Measurements from ENCODE around the gene VSTM4. TPM values are rescaled to one million over a fixed set of nuclear protein-coding genes. Genes with fewer than 3 reads are reported as not detected.

Gene VSTM4
- total RNA-seq, 1 experiment from 2014 or later: 0.07 TPM

DNA sequence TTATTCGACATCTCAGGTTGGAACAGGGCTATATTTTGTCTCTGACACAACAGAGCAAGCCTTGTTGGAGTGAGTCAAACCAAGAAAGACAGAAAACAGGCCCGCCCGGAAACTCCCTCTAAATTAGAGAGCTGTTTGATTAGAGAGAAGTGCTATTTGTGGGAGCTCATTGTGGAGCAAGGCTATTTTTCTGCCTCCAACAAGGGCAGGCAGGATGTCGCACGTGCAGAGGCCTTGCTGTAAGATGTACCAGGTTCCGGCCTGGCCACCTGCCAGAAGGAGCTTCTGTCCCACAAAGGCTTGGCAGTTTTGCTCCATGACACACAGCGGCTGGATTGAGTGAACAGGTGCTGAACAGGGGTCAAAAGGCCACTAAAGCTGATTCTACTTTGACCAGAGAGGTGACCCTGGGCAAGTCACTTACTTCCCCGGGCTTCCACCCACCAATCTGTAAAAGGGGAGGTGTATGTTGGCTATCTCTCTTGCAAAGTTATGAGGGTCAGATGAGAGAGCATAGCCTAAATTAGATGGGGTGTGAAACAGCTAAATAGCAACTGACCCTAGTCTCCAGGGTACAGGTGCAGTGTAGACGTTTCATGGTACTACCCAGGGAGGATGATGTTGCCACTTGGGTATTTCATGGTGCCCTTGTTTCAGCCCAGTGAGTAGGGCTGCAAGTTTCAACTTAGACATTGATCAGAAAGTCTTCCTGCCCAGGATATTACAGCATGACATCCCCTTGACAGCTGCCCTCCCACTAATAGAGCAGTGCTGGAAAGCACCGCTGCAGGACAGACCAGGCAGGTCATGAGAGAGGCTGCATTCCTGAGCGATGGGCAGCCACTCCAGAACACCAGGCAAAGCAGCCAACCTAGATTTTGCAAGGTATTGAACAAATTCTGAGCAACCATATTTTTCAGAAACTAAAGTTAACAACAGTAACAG lies 62.0 kb downstream of the VSTM4 start:
- POLR2A ChIA-PET: no interaction called here
- CTCF ChIA-PET: no interaction called here
- intact Hi-C loops (cut with micrococcal nuclease): no loop called here
- Histone ChIP-seq H3K36me3 (ENCODE audit: control insufficient read depth in 1 of 2, insufficient read depth in 2 of 2, low read length in 2 of 2) (no peaks in the 10 kb centered on the region), H3K27me3 (ENCODE audit: insufficient read depth, low read length) (peaks cover 60% of the 10 kb centered on the region), H3K4me1 (ENCODE audit: control insufficient read depth in 1 of 2, insufficient read depth in 2 of 2, low read length in 2 of 2) (no peaks in the 10 kb centered on the region), H3K9me2 (ENCODE audit: insufficient read depth) (no peaks in the 10 kb centered on the region), H3K79me2 (ENCODE audit: insufficient read depth, low read length) (no peaks in the 10 kb centered on the region), H4K20me1 (ENCODE audit: insufficient read depth) (no peaks in the 10 kb centered on the region), H2AFZ (ENCODE audit: low read depth, low read length, poor library complexity, severe bottlenecking) (no peak overlapping the region), H3K9ac (ENCODE audit: low read length) (no peak overlapping the region), H3K4me2 (ENCODE audit: low read length) (no peak overlapping the region), H3K4me3 (replicated peaks in 1 of 2; ENCODE audit: low read depth in 1 of 2, low read length in 2 of 2) (no peak overlapping the region), H3K9me3 (ENCODE audit: control insufficient read depth in 1 of 2, insufficient read depth in 1 of 2, low read depth in 1 of 2, low read length in 2 of 2) (no peaks in the 10 kb centered on the region), H3K27ac (ENCODE audit: low read depth, low read length) (no peak overlapping the region)
- TF ChIP-seq SRF (IDR thresholded peaks at IDR 0.05; ENCODE audit: low read depth) (no peak), SIN3A (IDR thresholded peaks at IDR 0.05; ENCODE audit: low read depth) (no peak), CBX3 (IDR thresholded peaks at IDR 0.05; ENCODE audit: low read depth) (no peak), CEBPB (IDR thresholded peaks at IDR 0.05; ENCODE audit: low read depth) (no peak), JUND (IDR thresholded peaks at IDR 0.05) (no peak), ZNF274 (IDR thresholded peaks at IDR 0.05; ENCODE audit: low read depth, low read length) (no peak)
- TF ChIP-seq, protein P1, sequence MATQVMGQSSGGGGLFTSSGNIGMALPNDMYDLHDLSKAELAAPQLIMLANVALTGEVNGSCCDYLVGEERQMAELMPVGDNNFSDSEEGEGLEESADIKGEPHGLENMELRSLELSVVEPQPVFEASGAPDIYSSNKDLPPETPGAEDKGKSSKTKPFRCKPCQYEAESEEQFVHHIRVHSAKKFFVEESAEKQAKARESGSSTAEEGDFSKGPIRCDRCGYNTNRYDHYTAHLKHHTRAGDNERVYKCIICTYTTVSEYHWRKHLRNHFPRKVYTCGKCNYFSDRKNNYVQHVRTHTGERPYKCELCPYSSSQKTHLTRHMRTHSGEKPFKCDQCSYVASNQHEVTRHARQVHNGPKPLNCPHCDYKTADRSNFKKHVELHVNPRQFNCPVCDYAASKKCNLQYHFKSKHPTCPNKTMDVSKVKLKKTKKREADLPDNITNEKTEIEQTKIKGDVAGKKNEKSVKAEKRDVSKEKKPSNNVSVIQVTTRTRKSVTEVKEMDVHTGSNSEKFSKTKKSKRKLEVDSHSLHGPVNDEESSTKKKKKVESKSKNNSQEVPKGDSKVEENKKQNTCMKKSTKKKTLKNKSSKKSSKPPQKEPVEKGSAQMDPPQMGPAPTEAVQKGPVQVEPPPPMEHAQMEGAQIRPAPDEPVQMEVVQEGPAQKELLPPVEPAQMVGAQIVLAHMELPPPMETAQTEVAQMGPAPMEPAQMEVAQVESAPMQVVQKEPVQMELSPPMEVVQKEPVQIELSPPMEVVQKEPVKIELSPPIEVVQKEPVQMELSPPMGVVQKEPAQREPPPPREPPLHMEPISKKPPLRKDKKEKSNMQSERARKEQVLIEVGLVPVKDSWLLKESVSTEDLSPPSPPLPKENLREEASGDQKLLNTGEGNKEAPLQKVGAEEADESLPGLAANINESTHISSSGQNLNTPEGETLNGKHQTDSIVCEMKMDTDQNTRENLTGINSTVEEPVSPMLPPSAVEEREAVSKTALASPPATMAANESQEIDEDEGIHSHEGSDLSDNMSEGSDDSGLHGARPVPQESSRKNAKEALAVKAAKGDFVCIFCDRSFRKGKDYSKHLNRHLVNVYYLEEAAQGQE (IDR thresholded peaks at IDR 0.05; ENCODE audit: low read depth): no peak
- TF ChIP-seq, protein P2, sequence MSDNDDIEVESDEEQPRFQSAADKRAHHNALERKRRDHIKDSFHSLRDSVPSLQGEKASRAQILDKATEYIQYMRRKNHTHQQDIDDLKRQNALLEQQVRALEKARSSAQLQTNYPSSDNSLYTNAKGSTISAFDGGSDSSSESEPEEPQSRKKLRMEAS (IDR thresholded peaks at IDR 0.05): no peak
- RAD21 ChIA-PET (ENCODE audit: low non-redundant PET in 1 of 2, low total read pairs in 2 of 2, uncharacterized antibody in 2 of 2, unreplicated experiment in 2 of 2): no interaction called here
- no peak for DNase-seq (ENCODE audit: low read depth, low spot score)
- ATAC-seq: no peak
- no TSS peak for BruUV-seq (replicated peaks)
